ENCODE data around the gene EPHB1.

DNA sequence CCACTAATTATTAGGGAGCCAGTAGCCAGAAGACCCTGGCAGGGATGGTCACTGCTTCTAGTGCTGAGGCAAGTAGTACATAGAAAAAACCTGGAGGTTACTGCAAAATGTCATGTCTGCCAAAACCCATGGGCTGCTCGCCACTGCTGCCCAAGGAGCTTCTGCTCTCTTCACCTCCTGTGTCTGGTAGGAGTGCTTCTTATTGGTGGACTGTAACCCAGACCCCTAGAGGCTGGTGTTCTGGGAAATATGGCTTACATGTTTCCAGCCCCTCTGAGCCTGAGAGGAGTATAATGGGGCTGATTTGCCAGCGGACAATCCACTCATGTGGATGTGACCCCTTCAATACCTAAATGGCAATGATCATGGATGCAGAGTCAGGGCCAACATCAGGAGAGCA lies 286.4 kb downstream of the EPHB1 start:
- TF ChIP-seq, protein P1, sequence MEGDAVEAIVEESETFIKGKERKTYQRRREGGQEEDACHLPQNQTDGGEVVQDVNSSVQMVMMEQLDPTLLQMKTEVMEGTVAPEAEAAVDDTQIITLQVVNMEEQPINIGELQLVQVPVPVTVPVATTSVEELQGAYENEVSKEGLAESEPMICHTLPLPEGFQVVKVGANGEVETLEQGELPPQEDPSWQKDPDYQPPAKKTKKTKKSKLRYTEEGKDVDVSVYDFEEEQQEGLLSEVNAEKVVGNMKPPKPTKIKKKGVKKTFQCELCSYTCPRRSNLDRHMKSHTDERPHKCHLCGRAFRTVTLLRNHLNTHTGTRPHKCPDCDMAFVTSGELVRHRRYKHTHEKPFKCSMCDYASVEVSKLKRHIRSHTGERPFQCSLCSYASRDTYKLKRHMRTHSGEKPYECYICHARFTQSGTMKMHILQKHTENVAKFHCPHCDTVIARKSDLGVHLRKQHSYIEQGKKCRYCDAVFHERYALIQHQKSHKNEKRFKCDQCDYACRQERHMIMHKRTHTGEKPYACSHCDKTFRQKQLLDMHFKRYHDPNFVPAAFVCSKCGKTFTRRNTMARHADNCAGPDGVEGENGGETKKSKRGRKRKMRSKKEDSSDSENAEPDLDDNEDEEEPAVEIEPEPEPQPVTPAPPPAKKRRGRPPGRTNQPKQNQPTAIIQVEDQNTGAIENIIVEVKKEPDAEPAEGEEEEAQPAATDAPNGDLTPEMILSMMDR (conservative IDR thresholded peaks at IDR 0.05) = no peak
- TF ChIP-seq ZFX (IDR thresholded peaks at IDR 0.05) = no peak

Measured in C4-2B (cell line).